Activated T-cell treated with anti-CD3 and anti-CD28 coated beads for 4 hours (primary cell): ENCODE data around the gene PDIA5.
"Not testable (repeated sequence)": the region's sequence is repeated elsewhere in the genome, so short reads cannot be mapped to it uniquely, and the experiment has no call there.

Source experiments
- DNase-seq: peaks from one replicate; pipeline ENCODE4 v3.0.0-alpha.2; 2020

The PDIA5 gene

GRCh38 chr3:123151251-123151705 is 84.5 kb downstream of the PDIA5 start:
- no peak for DNase-seq

DNA sequence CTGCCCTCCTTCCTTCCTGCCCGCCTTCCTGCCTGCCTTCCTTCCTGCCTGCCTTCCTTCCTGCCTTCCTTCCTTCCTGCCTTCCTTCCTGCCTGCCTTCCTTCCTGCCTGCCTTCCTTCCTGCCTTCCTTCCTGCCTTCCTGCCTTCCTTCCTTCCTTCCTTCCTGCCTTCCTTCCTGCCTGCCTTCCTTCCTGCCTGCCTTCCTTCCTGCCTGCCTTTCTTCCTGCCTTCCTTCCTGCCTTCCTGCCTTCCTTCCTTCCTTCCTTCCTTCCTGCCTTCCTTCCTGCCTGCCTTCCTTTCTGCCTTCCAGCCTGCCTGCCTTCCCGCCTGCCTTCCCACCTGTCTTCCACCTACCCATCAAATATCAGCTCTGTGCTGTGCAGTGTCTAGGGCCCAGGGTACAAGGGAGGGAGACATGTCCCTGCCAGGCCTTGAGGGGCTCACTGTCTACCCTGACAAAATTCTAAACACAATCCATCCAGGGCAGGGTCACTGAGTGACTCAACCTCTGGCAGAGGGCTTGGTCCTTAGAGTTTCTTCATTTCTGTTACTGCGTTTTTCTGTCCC is 85.1 kb downstream of the PDIA5 start:
- DNase-seq = not testable (repeated sequence)

DNA sequence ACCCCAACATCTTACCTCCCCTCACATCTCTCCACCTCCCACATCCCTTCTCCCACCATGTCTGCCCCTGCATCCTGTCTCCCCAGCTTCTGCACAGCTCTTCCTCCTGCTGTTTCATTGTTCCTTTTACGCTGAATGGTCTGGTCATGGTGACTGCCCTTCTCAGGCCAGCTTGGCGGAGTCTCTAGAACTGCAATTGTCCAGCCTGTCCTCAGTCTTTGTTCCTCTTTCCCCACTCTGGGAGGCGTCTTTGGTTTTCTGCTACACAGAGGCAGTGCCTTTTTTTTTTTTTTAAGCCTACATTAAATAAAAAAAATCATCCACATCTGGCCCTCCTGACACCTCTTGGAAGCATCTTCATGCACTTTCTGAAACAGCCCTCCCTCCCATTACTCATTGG is 85.9 kb downstream of the PDIA5 start:
- no peak for DNase-seq

GRCh38 chr3:123153125-123154019 is 86.5 kb downstream of the PDIA5 start:
- DNase-seq = no peak

GRCh38 chr3:123154020-123154985 is 87.5 kb downstream of the PDIA5 start:
- DNase-seq = no peak

GRCh38 chr3:123155471-123156011 is 88.7 kb downstream of the PDIA5 start:
- no peak for DNase-seq

DNA sequence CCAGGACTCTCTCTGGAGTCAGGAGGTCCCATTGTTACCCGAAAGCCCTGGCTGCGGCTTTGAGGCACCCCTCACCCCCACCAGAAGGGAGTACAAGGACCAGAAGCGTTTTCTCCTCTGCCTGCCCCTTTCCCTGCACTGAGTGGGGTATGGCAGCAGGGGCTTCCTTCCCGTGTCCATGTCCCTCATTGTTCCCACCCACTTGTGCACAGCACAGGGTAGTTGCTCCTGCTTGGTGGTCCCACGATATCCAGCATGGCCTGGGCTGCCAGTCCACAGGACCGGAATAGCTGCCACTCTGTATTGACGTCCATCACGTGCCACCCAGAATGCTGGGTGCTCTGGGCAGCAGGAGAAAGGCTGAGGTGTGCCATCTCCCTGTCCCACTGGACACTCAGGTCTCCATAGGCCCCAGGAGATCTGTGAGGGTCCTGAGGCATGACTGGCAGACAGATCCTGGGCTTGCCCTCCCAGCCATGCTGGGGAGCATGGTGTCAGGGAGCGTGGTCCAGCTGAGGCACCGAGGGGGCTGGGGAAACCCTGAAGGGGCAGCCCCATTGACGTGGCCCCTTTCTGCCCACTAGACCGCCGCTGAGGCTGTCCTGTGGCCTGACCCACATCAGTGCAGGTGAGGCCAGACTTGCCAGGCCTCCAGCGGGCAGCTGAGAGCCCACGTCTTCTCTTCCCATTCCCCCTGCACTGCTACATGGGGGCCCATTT is 89.6 kb downstream of the PDIA5 start:
- DNase-seq = no peak

GRCh38 chr3:123157209-123157597 is 90.4 kb downstream of the PDIA5 start:
- DNase-seq = no peak

- DNase-seq = no peak
Measured at GRCh38 chr3:123157598-123158287, 90.9 kb downstream of the PDIA5 start.

GRCh38 chr3:123158330-123158729 is 91.5 kb downstream of the PDIA5 start:
- no peak for DNase-seq

GRCh38 chr3:123158899-123159390 is 92.1 kb downstream of the PDIA5 start:
- DNase-seq = no peak

DNA sequence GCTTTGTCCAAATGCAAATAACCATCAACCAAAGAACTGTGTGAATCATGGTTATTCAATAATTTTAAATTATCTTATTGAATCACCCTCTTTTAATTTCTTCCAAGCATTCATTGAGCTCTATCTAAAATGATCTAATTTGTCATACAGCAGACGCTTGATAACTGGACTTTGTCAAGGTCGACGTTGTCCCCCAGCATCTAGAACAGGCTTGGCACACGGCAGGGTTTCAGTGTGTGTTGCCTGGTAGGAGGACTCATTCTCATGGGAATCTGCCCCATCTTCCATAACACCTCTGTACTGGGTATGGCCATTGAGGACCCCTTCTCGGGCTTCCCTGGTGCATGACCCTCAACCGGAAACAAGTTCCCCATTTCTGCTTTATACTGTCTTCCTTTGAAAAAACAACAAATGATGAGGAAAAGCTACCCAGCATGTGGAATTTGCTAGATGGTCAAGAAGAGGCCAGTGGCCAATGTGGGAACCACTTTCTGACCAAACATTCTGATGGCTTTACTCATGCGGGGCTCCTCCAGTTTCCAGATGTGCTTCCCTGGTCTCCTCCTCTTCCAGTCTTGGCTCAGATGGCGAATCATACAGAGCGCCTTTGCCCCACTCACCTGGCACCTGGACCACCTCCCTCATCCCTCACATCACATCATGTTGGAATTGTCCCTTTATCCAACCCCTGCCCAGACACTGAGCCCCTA is 93.3 kb downstream of the PDIA5 start:
- DNase-seq = no peak

DNA sequence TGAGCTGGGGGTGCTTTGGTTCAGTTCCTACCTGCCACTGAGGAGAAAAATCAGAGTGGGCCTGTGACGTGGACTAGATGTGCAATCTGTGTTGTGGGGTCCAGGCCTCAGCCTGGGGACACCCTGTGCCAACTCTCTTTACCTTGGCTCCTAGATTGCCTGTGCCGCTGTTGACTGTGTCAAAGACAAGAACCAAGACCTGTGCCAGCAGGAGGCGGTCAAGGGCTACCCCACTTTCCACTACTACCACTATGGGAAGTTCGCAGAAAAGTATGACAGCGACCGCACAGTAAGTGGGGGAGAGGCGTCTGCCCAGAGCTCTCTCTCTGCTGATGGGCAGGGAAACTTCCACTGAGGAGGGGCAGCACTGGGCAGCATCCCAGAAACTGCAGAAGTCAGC is 94.3 kb downstream of the PDIA5 start:
- no peak for DNase-seq

GRCh38 chr3:123163141-123163540 is 96.3 kb downstream of the PDIA5 start:
- DNase-seq = no peak

DNA sequence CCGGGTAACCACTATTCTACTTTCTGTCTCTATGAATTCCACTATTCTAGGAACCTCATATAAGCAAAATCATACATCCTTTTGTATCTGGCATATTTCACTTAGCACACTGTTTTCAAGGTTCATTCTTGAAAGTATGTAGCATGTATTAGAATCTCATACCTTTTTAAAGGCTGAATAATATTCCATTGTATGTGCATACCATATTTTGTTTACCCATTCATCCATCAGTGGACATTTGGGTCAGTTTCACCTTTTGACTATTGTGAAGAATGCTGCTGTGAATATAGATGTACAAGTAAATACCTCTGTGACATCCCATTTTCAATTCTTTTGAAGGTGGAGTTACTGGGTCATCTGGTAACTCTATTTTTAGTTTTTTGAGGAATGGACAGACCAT is 98.3 kb downstream of the PDIA5 start:
- no peak for DNase-seq

DNA sequence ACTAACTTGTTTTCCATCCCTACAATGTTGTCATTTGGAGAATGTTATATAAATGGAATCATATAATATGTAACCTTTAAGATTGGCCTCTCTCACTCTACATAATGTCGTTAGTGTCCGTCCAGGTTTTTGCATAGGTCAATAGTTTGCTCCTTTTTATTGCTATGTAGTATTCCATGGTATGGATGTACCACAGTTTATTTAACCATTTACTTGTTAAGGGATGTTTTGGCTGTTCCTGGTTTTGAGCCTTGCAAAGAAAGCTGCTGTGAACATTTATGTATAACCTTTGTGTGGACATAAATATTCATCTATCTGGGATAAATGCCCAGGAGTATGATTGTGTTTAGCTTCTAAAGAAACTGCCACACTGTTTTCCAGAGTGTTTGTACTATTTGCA is 100.9 kb downstream of the PDIA5 start:
- DNase-seq = no peak

GRCh38 chr3:123168122-123168521 is 101.3 kb downstream of the PDIA5 start:
- no peak for DNase-seq

- DNase-seq = no peak
Measured at GRCh38 chr3:123168605-123169004, 101.8 kb downstream of the PDIA5 start.

DNA sequence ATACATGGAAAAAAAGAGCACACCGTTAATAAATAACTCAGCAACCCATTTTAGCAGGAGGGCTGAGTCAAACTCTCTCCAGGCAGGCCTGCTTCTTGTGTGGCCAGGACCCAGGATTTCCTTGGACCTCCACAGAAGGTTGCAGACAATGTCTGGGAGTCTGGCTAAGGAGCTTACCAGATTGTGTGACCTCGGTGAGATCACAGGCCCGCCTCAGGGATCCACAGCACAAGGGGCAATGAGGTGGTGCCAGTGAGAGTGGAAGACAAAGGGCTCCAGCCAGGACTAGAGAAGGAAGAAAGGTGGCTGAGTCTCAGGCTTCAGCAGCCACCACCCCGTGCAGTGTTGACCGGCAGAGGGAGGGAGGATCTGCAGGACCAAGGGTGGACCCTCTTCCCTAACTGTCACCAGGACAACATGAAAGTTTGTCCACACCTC is 102.7 kb downstream of the PDIA5 start:
- DNase-seq = no peak

- no peak for DNase-seq
Measured at GRCh38 chr3:123169930-123170329, 103.1 kb downstream of the PDIA5 start.

GRCh38 chr3:123180791-123181190 is 114.0 kb downstream of the PDIA5 start:
- DNase-seq = no peak
